ENCODE measurements around the gene MYO1G. TPM values are rescaled to one million over a fixed set of nuclear protein-coding genes. Genes with fewer than 3 reads are reported as not detected.
A peak's percentile ranks its signal among the peaks of the same experiment; 100 is the strongest.

Gene MYO1G
- total and polyA plus RNA-seq, 9 of the 15 experiments (the other 6 are each of a cell fraction or from before 2014, with no cell fraction given), result 0.03 to 0.62 (median 0.13) TPM; not detected in 1

DNA sequence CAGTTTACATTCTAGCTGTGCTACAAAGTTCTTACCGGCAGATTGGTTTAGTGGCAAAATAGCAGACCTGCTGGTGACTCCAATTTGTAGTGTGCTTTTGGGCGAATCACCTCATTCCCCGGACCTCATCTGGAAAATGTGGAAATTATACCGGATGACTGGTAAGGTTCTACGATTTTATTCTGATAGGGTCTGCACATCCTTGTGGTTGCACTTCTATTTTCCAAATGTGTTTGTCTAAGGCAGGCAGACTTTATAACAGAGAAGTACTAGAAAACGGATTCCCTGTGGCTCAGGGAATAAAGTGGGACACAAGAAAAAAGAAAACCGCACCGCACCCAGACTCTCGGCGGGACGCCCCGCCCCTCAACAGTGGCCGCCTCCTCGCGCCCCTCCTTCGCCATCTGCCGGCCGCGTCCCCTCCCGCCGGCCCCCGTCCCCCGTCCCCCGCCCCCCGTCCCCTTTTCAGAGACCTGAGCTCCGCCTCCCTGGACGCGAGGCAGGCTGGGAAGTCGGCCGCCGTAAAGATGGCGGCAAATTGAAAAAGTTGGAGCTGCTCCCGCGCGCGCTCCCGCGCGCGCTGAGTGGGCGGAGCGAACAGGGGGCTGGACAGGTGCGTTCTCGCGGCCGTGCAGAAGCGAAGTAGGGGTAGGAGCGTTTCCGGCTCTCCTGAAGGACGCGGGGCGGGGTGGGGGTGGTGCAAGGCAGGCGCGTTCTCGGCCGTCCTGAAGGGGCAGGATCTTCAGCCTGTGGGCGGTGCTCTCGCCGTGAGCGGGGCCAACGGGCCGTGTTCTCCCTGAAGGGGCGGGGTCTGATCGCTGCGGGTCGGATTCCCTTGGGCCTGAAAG is 20.7 kb upstream of the MYO1G start (continued):
- TF ChIP-seq, protein P1, sequence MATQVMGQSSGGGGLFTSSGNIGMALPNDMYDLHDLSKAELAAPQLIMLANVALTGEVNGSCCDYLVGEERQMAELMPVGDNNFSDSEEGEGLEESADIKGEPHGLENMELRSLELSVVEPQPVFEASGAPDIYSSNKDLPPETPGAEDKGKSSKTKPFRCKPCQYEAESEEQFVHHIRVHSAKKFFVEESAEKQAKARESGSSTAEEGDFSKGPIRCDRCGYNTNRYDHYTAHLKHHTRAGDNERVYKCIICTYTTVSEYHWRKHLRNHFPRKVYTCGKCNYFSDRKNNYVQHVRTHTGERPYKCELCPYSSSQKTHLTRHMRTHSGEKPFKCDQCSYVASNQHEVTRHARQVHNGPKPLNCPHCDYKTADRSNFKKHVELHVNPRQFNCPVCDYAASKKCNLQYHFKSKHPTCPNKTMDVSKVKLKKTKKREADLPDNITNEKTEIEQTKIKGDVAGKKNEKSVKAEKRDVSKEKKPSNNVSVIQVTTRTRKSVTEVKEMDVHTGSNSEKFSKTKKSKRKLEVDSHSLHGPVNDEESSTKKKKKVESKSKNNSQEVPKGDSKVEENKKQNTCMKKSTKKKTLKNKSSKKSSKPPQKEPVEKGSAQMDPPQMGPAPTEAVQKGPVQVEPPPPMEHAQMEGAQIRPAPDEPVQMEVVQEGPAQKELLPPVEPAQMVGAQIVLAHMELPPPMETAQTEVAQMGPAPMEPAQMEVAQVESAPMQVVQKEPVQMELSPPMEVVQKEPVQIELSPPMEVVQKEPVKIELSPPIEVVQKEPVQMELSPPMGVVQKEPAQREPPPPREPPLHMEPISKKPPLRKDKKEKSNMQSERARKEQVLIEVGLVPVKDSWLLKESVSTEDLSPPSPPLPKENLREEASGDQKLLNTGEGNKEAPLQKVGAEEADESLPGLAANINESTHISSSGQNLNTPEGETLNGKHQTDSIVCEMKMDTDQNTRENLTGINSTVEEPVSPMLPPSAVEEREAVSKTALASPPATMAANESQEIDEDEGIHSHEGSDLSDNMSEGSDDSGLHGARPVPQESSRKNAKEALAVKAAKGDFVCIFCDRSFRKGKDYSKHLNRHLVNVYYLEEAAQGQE (IDR thresholded peaks at IDR 0.05; ENCODE audit: borderline replicate concordance), result peak; percentile 4; the same call in 1 of the 2 replicates
- TF ChIP-seq, protein P1 (CRISPR knock-in tag; IDR thresholded peaks at IDR 0.05; ENCODE audit: low read depth), result no peak
- TF ChIP-seq FOXP1 (CRISPR knock-in tag; IDR thresholded peaks at IDR 0.05), result no peak
- no peak for TF ChIP-seq SP2 (IDR thresholded peaks at IDR 0.05; ENCODE audit: extremely low read depth, low read depth, low read length, poor library complexity, severe bottlenecking)
- TF ChIP-seq FIP1L1 (IDR thresholded peaks at IDR 0.05; ENCODE audit: low read depth, low read length, poor library complexity, severe bottlenecking), result no peak
- TF ChIP-seq ARID3B (CRISPR knock-in tag; IDR thresholded peaks at IDR 0.05; ENCODE audit: borderline replicate concordance), result no peak
- TF ChIP-seq MAFK (IDR thresholded peaks at IDR 0.05; ENCODE audit: low read length), result no peak
- peak; percentile 79 for TF ChIP-seq BRD9 (IDR thresholded peaks at IDR 0.05; ENCODE audit: low read depth, partially characterized antibody)
- TF ChIP-seq ZKSCAN1 (IDR thresholded peaks at IDR 0.05; ENCODE audit: low read depth, low read length), result no peak
- 0 out of 3 replicates have a peak, but pooled peaks of 1 of the 2 experiments have one; percentile 11 for TF ChIP-seq CBX3 (IDR thresholded peaks at IDR 0.05; ENCODE audit: borderline replicate concordance in 1 of 2, low read length in 2 of 2)
- peak; percentile 15; the same call in 1 of the 2 replicates for TF ChIP-seq HDAC2 (IDR thresholded peaks at IDR 0.05)
- no peak for TF ChIP-seq ZNF239 (CRISPR knock-in tag; IDR thresholded peaks at IDR 0.05)
- TF ChIP-seq CBFA2T3 (IDR thresholded peaks at IDR 0.05), result no peak
- TF ChIP-seq POLR3G (IDR thresholded peaks at IDR 0.05; ENCODE audit: extremely low read depth, insufficient read length, insufficient replicate concordance), result no peak
